Astrocyte (in vitro differentiated cells and primary cell): ENCODE data around the gene RAB39A.

Source experiments
- EZH2 ChIP-seq: IDR thresholded peaks from 2 replicates; pipeline ENCODE4 v1.6.1; 2012; ENCODE audit warnings: mild to moderate bottlenecking, low read length, inconsistent platforms; ENCODE audit not compliant: insufficient read depth
- TF ChIP-seq, protein P1 (sequence below): IDR thresholded peaks from 2 replicates; pipeline ENCODE4 v1.5.1; 2011; ENCODE audit warnings: low read depth, mild to moderate bottlenecking, inconsistent platforms, low read length, moderate library complexity; ENCODE audit not compliant: insufficient read depth

DNA sequence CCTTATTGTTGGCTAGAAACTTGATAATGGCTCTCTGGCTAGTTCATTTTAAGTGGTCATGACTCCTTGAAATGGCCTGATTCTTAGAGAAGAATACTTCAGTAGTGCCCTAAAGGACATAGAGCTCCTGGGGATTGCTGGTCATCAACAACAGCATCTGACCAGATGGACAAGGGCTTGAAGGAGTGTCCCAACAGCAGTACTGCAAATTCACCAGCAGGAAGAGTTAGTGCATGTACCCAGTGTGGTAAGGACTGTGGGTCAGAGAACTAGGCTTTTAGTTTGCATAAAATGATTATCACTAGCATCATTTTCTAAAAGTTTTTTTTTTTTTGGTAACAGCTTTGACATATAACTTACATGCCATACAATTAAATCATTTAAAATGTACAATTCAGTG lies 41.0 kb downstream of the RAB39A start:
- TF ChIP-seq, protein P1, sequence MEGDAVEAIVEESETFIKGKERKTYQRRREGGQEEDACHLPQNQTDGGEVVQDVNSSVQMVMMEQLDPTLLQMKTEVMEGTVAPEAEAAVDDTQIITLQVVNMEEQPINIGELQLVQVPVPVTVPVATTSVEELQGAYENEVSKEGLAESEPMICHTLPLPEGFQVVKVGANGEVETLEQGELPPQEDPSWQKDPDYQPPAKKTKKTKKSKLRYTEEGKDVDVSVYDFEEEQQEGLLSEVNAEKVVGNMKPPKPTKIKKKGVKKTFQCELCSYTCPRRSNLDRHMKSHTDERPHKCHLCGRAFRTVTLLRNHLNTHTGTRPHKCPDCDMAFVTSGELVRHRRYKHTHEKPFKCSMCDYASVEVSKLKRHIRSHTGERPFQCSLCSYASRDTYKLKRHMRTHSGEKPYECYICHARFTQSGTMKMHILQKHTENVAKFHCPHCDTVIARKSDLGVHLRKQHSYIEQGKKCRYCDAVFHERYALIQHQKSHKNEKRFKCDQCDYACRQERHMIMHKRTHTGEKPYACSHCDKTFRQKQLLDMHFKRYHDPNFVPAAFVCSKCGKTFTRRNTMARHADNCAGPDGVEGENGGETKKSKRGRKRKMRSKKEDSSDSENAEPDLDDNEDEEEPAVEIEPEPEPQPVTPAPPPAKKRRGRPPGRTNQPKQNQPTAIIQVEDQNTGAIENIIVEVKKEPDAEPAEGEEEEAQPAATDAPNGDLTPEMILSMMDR = no peak
- TF ChIP-seq EZH2 = no peak
